ENCODE data around the gene CAPN12. TPM values are rescaled to one million over a fixed set of nuclear protein-coding genes. Genes with fewer than 3 reads are reported as not detected.
"Not testable (repeated sequence)": the region's sequence is repeated elsewhere in the genome, so short reads cannot be mapped to it uniquely, and the experiment has no call there.

CAPN12 gene
- total RNA-seq, 3 donors from 2014 or later: 0.99 to 1.1 (median 1.0) TPM

DNA sequence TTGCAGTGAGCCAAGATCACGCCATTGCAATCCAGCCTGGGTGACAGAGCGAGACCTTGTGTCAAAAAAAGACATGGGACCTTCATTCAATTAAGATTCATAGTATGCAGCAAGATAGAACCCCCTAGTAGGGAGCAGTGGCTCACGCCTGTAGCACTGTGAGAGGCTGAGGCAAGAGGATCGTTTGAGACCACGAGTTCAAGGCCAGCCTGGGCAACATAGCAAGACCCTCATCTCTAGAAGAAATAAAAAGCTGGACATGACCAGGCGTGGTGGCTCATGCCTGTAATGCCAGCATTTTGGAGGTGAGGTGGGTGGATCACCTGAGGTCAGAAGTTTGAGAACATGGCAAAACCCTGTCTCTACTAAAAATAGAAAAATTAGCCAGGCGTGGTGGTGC, 36.2 kb upstream of the CAPN12 start:
- Mint-ChIP-seq H3K4me1 (ENCODE audit: low read depth) (no peaks in the 10 kb centered on the region), H3K27me3 (ENCODE audit: low read depth) (peaks cover 2% of the 10 kb centered on the region), H3K9me3 (no peaks in the 10 kb centered on the region), H3K4me3 (no peak overlapping the region), H3K36me3 (ENCODE audit: insufficient read depth) (no peaks in the 10 kb centered on the region)
- ATAC-seq (no peak), DNase-seq (no peak)

- Mint-ChIP-seq H3K27me3 (ENCODE audit: low read depth) (peaks cover 2% of the 10 kb centered on the region), H3K36me3 (ENCODE audit: insufficient read depth) (no peaks in the 10 kb centered on the region), H3K4me1 (ENCODE audit: low read depth) (no peaks in the 10 kb centered on the region), H3K9me3 (no peaks in the 10 kb centered on the region), H3K4me3 (no peak overlapping the region)
- no peak for ATAC-seq
- DNase-seq: no peak
Measured at GRCh38 chr19:38778733-38779132, 34.5 kb upstream of the CAPN12 start.

- peaks cover 3% of the 10 kb centered on the region for H3K4me1 Mint-ChIP-seq (ENCODE audit: low read depth)
- no peaks in the 10 kb centered on the region for H3K9me3 Mint-ChIP-seq
- ATAC-seq: no peak
- no peak overlapping the region for H3K4me3 Mint-ChIP-seq
- no peak for DNase-seq
- H3K36me3 Mint-ChIP-seq (ENCODE audit: insufficient read depth): no peaks in the 10 kb centered on the region
- peaks cover 2% of the 10 kb centered on the region for H3K27me3 Mint-ChIP-seq (ENCODE audit: low read depth)
Measured at GRCh38 chr19:38774181-38774950, 30.1 kb upstream of the CAPN12 start.

- H3K27me3 Mint-ChIP-seq (ENCODE audit: low read depth): no peaks in the 10 kb centered on the region
- ATAC-seq (no peak), DNase-seq (no peak)
- H3K36me3 Mint-ChIP-seq (ENCODE audit: insufficient read depth): no peaks in the 10 kb centered on the region
- H3K4me1 Mint-ChIP-seq (ENCODE audit: low read depth): peaks cover 6% of the 10 kb centered on the region
- no peak within 1 kb of the TSS for H3K4me3 Mint-ChIP-seq
- no peaks in the 10 kb centered on the region for H3K9me3 Mint-ChIP-seq
Measured at GRCh38 chr19:38773469-38774177, 29.3 kb upstream of the CAPN12 start, which contains the start of gene LGALS7. Gene LGALS7, minus strand, starts transcription at chr19:38773517. Its CDS starts 25 bp downstream, at chr19:38773492.

- H3K9me3 Mint-ChIP-seq; H3K36me3 Mint-ChIP-seq (ENCODE audit: insufficient read depth); H3K4me3 Mint-ChIP-seq; ATAC-seq; DNase-seq; H3K27me3 Mint-ChIP-seq (ENCODE audit: low read depth); H3K4me1 Mint-ChIP-seq (ENCODE audit: low read depth): not testable (repeated sequence)
Measured at GRCh38 chr19:38771569-38771968, 27.3 kb upstream of the CAPN12 start.

DNA sequence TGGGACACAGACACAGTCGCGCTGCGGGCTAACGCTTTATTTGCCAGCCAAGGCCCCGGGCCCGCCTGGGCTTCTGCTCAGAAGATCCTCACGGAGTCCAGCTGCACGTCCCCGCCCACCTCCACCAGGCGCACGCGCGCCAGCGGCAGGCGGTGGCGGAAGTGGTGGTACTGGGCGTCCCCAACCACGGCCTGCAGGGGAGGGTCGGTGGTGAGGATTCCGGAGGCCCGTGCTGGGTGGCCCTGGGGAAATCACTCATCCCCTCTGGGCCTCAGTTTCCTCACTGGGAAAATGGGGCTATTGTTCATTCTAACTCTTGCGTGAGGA, 26.6 kb upstream of the CAPN12 start:
- H3K4me3 Mint-ChIP-seq; H3K36me3 Mint-ChIP-seq (ENCODE audit: insufficient read depth); H3K9me3 Mint-ChIP-seq; H3K27me3 Mint-ChIP-seq (ENCODE audit: low read depth); H3K4me1 Mint-ChIP-seq (ENCODE audit: low read depth); DNase-seq: not testable (repeated sequence)
- peak; percentile 79 to 81 for ATAC-seq

DNA sequence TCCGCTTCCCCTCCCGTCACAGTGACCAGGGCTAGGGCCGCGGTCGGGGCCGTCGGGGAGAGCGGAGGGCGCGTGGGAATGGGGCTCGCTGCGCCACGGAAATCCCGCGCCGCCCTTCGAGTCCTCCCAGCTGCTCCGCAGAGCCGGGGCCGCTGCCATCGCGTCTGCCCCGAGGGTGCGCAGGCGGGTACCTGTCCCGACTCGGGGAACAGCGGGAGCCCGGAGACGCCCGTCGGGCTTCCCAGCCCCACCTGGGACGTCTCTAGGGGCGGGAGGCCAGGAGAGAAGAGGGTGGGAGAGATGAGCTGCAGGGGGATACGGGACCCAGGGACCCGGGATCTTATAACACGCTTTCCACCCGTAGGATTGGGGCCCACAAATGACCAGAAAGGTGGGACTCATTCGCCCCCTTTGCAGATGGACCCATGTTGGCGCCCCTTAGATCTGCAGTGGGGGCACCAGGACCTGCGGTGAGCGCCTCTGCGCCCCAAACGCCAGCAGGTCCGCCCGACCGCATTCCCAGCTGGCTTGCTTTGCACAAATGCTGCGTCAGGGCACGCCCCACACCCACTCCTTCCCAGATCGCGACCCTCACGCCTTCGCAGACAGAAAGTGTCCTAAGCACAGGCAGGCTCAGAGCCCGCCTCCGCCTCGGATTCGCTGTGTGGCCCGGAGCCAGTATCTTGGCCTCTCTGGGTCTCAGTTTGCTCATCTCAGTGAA, 26.1 kb upstream of the CAPN12 start:
- peak; percentile 23 to 29 for ATAC-seq
- not testable (repeated sequence) for H3K4me1 Mint-ChIP-seq (ENCODE audit: low read depth); H3K36me3 Mint-ChIP-seq (ENCODE audit: insufficient read depth); H3K9me3 Mint-ChIP-seq; DNase-seq; H3K27me3 Mint-ChIP-seq (ENCODE audit: low read depth)
- peak overlapping the region; percentile 35 for H3K4me3 Mint-ChIP-seq

- no peaks in the 10 kb centered on the region for H3K27me3 Mint-ChIP-seq (ENCODE audit: low read depth)
- no peaks in the 10 kb centered on the region for H3K36me3 Mint-ChIP-seq (ENCODE audit: insufficient read depth)
- peak overlapping the region; percentile 36 for H3K4me3 Mint-ChIP-seq
- ATAC-seq: peak; percentile 86 to 88
- H3K9me3 Mint-ChIP-seq: no peaks in the 10 kb centered on the region
- peak; percentile 93 for DNase-seq
- H3K4me1 Mint-ChIP-seq (ENCODE audit: low read depth): peaks cover 6% of the 10 kb centered on the region
Measured at GRCh38 chr19:38769635-38770211, 25.4 kb upstream of the CAPN12 start.

DNA sequence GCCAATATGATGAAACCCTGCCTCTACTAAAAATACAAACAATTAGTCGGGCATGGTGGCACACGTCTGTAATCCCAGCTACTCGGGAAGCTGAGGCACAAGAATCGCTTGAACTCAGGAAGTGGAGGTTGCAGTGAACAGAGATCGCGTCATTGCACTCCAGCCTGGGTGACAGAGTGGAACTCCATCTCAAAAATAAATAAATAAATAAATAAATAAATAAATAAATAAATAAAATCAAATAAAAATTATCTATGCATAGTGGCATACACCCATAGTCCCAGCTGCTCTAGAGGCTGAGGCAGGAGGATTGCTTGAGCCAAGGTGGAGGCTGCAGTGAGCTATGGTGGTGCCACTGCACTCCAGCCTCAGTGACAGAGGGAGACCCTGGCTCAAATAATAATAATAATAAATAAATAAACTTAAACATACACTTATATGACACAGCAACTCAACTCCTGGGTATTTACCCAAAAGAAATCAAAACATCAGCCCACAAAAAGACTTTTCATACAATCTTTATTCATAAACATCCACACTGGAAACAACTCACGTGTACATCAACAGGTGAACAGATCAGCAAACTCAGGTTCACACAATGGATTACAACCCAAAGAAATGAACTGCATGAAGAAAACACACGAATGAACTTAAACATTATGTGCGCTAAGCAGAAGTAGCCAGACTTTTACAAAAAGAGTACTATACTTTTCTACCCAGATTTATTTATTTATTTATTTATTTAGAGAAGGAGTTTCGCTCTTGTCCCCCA, 22.2 kb upstream of the CAPN12 start:
- no peaks in the 10 kb centered on the region for H3K36me3 Mint-ChIP-seq (ENCODE audit: insufficient read depth)
- no peaks in the 10 kb centered on the region for H3K27me3 Mint-ChIP-seq (ENCODE audit: low read depth)
- DNase-seq: no peak
- no peak overlapping the region for H3K4me3 Mint-ChIP-seq
- ATAC-seq: no peak
- H3K4me1 Mint-ChIP-seq (ENCODE audit: low read depth): peaks cover 6% of the 10 kb centered on the region
- no peaks in the 10 kb centered on the region for H3K9me3 Mint-ChIP-seq

DNA sequence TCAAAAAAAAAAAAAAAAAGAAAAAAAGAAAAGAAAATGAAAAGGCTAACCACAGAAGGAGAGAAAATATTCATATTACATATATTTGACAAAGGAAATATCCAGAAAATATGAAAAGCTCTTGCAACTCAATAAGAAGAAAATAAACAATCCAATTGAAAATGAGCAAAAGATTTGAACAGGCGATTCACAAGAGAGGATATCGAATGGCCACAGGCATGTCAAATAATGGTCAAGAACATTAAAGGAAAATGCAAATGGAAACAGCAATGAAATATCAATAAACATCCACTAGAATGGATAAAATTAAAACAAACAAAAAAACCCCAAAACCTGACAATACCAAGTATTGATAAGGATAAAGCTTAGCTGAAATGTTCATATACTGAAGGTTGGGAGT, 20.9 kb upstream of the CAPN12 start:
- H3K36me3 Mint-ChIP-seq (ENCODE audit: insufficient read depth): no peaks in the 10 kb centered on the region
- no peak for DNase-seq

GRCh38 chr19:38763795-38764220, 19.5 kb upstream of the CAPN12 start:
- H3K9me3 Mint-ChIP-seq: no peaks in the 10 kb centered on the region
- no peak overlapping the region for H3K4me3 Mint-ChIP-seq
- ATAC-seq (no peak), DNase-seq (no peak)
- H3K27me3 Mint-ChIP-seq (ENCODE audit: low read depth): no peaks in the 10 kb centered on the region
- H3K36me3 Mint-ChIP-seq (ENCODE audit: insufficient read depth): no peaks in the 10 kb centered on the region
- H3K4me1 Mint-ChIP-seq (ENCODE audit: low read depth): no peaks in the 10 kb centered on the region

More for the DNA sequence above, 20.9 kb upstream of the CAPN12 start:
- Mint-ChIP-seq H3K4me3 (no peak overlapping the region), H3K27me3 (ENCODE audit: low read depth) (no peaks in the 10 kb centered on the region), H3K4me1 (ENCODE audit: low read depth) (peaks cover 6% of the 10 kb centered on the region), H3K9me3 (no peaks in the 10 kb centered on the region)
- ATAC-seq: no peak

GRCh38 chr19:38761884-38762389, 17.7 kb upstream of the CAPN12 start:
- H3K4me3 Mint-ChIP-seq; DNase-seq; H3K4me1 Mint-ChIP-seq (ENCODE audit: low read depth); H3K9me3 Mint-ChIP-seq; ATAC-seq; H3K27me3 Mint-ChIP-seq (ENCODE audit: low read depth); H3K36me3 Mint-ChIP-seq (ENCODE audit: insufficient read depth): not testable (repeated sequence)

DNA sequence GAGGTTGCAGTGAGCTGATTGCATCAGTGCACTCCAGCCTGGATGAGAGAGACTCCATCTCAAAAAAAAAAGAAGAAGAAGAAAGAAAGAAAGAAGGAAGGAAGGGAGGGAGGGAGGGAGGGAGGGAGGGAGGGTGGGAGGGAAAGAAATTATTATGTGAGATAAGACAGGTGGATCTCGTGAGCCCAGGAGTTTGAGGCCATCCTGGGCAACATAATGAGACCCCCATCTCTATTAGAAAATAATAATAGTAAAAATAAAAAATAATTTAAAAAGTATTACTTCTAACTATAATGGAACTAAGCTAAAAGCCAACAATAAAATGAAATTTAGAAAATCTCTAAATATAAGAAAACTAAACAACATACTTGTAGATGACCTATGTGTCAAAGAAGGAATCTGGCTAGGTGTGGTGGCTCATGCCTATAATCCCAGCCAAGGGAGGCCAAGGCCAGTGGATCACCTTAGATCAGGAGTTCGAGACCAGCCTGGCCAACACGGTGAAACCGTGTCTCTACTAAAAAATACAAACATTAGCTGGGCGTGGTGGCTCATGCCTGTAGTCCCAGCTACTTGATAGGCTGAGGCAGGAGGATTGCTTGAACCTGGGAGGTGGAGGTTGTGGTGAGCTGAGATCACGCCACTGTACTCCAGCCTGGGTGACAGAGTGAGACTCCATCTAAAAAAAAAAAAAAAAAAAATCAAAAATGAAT, 16.7 kb upstream of the CAPN12 start:
- H3K9me3 Mint-ChIP-seq, H3K4me3 Mint-ChIP-seq: not testable (repeated sequence)

More for the DNA sequence above, 16.7 kb upstream of the CAPN12 start:
- DNase-seq; H3K4me1 Mint-ChIP-seq (ENCODE audit: low read depth); H3K27me3 Mint-ChIP-seq (ENCODE audit: low read depth); ATAC-seq; H3K36me3 Mint-ChIP-seq (ENCODE audit: insufficient read depth): not testable (repeated sequence)

Data from activated T-cell treated with anti-CD3 and anti-CD28 coated beads, Interleukin-2, amount 50 U/mL, for 4 hours (primary cell).